ENCODE measurements around the gene SLC25A42.

DNA sequence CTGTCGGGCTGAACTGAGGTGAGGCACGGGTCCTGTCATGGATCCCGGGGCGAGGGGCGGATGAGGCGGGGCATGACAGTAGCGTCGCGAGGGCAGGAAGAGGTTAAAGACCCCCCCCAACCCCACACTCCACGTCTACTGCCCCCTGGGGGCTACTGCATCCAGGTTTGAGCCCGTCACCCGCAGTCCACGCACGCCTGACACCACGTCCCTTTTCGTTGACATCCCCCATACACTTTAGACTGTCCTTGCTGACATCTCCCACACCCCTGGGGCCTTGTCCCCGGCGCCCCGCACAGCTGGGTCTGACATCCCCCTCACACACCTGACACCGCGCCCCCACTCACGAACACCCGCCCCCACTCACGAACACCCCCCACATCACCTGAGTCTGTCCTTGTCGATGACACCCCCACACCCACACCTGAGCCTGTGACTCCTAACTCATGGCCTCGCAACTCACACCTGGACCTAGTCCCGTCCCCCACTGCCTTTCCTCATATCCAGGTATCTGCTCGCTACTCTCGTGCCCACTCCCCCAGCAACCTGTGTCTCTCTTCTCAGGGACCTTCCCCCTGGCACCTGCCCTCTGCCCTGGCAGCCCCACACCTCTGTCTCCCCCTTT is 416 bp downstream of the SLC25A42 start:
- TF ChIP-seq SUZ12 (IDR thresholded peaks at IDR 0.05; ENCODE audit: extremely low read depth, insufficient read depth, insufficient read length) (no peak), YY1 (IDR thresholded peaks at IDR 0.05; ENCODE audit: insufficient read depth, insufficient read length) (no peak)

Data from NT2/D1 (cell line).